Stimulated activated CD8-positive, alpha-beta memory T cell treated with anti-CD3 and anti-CD28 coated beads, Interleukin-4, amount 100 ng/mL, for 48 hours (primary cell): Measurements from ENCODE around the gene CPLX3.

Experiments used
- DNase-seq: peaks from one replicate; pipeline ENCODE4 v3.0.0-alpha.2; 2020

Gene CPLX3

GRCh38 chr15:74788683-74789151, 37.7 kb upstream of the CPLX3 start:
- DNase-seq, result peak; percentile 65

- DNase-seq, result no peak
These were observed 37.2 kb upstream of the CPLX3 start for GRCh38 chr15:74789171-74789631.

DNA sequence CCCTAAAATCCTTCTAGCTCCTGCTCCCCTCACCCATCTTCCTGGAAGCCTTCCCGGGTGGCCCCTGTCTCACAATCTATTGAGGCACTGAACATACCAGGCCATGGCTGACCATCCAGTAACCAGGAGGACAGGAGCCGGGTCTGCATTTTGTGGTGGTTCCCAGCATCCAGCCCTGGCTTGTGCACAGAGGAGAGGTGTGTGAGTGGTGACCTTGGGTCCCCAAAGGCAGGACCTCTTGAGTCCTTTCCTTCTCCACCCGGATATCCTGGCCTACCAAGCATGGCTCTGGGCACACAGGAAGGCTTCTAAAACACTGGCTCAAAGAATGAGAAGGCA, 36.7 kb upstream of the CPLX3 start:
- DNase-seq, result no peak

DNA sequence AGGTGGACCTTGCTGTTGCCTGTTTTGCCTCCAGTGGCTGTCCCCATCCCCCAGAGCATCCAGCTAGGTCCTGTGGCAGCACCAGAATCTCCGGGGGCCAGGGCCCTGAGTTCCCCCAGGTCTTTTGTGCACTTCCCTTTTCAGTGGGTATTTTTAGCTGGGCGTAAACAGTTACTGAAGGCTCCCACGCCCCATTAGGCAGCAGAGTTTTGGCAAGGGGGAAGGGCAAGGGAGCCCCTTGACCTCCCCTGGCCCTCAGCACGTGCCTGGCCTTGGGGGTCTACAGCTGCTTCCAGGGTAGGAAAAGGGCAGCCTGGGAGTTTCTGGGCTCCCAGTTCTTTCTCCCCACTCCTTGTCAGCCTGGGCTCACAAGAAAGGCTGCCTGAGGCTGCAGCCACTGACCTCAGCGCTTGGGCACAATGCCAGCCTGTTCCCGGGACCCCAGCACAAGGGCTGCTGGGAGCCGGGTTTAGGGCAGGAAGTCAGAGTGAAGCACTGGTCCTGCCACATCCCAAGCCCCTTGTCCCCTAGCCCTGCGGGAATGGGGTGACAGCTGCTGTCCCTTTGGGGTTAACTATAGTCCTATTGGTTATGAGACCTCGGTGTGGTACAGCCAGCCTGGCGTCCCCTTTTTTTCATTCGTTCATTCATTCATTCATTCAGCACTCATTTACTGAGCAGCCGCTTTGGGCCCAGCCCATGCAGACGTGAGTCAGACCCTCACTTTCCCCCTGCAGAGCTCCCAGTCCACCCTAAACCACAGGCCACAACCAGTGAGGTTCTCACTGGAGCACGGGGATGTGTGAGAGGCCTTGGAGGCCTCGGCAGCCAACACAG, 36.1 kb upstream of the CPLX3 start:
- DNase-seq, result peak; percentile 69

GRCh38 chr15:74791007-74791406, 35.4 kb upstream of the CPLX3 start:
- DNase-seq, result no peak

DNA sequence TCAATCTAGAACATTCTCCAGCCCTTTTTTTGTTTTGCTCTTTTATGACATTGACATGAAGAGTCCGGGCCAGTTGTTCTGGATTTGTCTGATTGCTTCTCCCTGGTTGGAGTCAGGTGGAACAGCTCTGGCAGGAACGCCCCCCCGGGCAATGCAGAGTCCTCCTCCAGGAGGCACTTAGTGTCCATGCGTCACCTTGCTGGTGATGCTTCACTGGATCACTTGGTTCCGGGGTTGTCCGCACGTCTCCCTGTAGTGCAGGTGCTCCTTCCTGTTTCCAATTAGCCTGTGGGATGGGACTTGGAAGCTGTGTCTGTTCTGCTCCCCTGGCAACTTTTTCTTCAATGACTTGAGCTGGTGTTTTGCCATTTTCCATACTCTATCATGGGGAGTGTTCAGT, 34.8 kb upstream of the CPLX3 start:
- no peak for DNase-seq

DNA sequence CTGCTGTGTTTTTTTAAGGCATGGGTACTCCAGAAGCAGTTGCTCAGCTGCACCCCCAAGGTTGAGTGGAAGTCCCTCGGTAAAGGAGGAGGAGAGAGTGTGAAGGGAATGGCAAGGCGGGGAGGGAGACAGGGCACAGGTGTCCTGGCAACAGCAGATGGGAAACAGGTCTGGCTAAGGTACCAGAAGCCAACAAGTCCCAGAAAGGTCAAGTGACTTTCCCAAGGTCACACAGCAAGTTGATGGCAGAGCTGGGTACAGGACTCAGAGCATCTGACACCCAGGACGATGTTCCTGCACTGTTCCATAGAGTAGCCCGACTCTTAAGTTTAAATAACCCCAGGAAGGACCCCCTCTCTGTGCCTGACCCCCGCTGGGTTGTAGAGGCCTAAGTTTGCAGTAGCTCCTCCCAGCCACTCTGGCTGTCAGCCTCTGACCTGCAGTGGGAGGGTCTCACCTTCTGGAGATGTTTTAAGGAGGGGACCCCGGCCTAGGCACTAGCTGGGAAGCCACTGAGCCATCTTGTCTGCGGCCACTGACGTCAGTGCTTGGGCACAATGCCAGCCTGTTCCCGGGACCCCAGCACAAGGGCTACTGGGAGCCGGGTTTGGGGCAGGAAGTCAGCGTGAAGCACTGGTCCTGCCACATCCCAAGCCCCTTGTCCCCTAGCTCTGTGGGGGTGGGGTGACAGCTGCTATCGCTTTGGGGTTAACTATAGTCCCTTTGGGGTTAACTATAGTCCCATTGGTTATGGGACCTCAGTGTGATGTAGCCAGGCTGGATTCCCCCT, 34.0 kb upstream of the CPLX3 start:
- DNase-seq, result no peak

DNA sequence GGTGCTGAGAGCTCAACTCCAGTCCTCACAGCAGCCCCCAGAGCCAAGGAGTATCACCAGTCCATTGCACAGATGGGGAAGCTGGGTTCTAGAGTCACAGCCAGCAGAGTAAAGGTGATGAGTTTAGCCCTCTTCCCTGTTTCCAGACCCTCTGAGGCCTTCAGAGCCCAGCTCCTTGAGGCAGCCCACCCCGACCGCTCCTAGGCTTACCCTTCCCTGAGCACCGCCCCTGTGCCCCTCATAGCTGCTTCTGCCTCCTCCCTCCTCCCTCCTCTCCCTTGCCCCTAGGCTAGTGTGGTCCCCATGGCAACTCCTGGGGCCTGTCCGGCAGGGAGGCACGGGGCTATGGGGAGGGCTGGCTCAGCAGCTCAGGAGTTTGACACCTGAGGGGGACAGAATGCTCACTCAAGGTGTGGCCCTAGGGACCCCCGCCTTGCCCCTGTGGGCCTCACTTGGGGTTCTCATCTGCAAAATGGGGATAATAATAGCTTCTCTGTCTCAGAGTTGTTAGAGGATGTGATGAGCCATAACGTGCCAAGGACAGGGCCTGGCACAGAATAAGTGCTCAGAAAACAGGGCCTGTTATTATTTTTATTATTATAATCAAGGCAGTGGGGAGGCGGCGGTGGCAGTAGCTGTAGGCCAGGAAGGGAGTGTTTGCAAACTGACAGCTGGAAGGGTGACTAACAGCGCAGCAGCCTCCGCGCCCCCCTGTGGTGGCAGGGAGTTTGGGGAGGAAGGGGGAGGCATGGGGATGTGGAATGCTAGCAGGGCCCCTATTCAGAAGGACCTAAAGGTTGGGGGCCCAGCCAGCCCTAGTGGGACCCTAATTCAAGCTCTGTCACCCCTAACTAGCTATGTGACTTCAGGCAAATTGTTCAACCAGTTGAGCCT, 33.0 kb upstream of the CPLX3 start:
- DNase-seq, result peak; percentile 83

DNA sequence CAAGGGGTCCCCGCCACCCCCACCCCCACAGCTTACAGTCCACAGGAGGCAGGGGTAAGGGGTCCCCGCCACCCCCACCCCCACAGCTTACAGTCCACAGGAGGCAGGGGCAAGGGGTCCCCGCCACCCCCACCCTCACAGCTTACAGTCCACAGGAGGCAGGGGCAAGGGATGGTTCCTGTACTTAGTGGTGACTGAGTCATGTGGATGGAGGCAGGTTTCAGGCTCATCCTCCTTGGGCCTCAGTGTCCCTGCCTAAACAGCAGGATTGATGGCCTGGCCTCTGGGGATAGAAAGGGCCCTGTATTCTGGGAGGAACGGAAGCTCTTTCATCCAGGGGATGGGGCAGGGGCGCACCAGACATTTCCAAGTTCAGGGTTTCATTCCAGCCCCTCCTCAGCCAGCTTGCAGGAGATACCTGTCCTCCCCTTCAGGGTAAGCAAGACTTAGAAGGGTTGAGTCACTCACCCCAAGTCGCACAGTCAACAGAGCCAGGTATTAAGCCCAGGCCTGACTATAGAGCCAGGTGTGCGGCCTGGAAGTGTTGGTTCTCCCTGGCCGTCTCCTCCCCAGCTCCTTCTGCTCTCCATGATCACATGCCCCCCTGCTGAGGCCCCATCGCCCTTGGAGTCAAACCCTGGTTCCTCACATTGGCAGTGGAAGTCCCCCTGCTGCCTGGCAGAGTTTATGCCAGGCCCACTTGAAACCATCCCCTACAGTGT, 32.0 kb upstream of the CPLX3 start:
- no peak for DNase-seq

DNA sequence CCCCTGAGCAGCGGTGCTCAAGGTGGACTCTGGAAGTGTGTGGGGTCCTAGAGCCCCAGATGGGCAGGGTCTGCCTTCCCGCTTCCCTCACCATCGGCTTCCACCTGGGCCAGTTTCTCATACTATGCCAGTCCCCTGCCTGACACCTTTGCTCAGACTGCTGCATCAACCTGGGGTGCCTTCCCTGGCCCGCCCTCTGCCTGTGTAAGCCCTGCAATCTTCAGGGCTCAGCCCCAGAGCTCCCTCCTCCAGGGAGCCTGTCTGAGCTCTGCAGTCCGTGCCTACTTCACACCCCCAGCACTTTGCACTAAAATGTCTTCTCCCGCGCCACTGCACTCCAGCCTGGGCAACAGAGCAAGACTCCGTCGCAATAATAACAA, 31.5 kb upstream of the CPLX3 start:
- no peak for DNase-seq

DNA sequence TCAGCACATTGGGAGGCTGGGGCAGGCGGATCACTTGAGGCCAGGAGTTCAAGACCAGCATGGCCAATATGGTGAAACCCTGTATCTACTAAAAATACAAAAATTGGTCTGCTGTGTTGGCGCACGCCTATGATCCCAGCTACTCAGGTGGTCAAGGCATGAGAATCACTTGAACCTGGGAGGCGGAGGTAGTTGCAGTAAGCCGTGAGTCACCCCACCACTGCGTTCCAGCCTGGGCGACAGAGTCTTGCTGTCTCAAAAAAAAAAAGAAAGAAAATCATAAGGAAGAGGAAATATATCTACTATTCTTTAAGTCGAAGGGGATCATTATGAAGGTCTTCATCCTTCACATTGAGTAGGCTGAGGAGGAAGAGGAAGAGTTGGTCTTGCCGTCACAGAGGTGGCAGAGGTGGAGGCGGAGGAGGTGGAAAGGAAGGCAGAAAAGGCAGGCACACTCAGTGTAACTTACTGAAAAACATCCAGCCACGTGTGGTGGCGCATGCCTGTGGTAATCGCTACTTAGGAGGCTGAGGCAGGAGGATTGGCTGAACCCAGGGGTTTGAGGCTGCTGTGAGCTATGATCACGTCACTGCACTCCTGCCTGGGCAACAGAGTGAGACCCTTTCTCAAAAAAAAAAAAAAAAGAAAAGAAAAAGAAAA, 30.3 kb upstream of the CPLX3 start:
- DNase-seq, result peak; percentile 66

- DNase-seq, result no peak
These were observed 27.8 kb upstream of the CPLX3 start for GRCh38 chr15:74798388-74799254.

DNA sequence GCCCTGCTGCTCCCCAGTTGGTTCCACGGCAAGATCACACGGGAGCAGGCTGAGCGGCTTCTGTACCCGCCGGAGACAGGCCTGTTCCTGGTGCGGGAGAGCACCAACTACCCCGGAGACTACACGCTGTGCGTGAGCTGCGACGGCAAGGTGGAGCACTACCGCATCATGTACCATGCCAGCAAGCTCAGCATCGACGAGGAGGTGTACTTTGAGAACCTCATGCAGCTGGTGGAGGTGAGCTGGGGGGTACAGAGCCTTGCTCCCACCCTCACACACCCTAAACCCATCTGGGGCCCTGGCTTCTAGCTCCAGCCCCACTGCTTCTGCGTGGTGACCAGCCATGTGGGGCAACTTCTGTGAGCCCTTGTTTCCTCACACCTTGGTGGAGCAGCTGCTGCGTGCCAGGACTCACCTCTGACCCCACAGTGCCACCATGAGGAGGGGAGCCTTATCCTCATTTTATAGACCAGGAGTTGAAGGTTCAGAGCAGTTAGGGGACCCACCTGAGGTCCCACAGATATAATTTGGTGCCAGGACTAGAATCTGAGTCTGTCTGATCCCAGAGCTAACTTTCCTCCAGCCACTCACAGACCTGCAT, 27.1 kb upstream of the CPLX3 start:
- DNase-seq, result no peak

GRCh38 chr15:74799856-74800558, 26.4 kb upstream of the CPLX3 start:
- DNase-seq, result peak; percentile 92

DNA sequence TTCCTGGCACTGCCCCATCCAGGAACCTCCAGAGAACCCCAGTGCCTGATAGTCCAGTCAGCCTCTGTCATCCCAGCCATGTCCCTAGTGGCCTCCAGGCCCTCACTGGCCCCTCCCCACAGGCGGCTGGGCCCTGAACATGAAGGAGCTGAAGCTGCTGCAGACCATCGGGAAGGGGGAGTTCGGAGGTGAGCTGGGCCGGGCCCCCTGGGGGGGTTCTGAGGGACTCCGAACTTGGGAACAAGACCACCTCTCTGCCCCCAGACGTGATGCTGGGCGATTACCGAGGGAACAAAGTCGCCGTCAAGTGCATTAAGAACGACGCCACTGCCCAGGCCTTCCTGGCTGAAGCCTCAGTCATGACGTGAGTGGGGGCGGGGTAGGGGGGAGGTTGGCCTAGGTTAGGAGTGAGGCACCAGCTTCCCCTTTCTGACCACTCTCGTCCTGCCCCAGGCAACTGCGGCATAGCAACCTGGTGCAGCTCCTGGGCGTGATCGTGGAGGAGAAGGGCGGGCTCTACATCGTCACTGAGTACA, 25.8 kb upstream of the CPLX3 start:
- DNase-seq, result no peak

GRCh38 chr15:74801311-74801997, 25.0 kb upstream of the CPLX3 start:
- DNase-seq, result no peak

GRCh38 chr15:74802290-74802689, 24.1 kb upstream of the CPLX3 start:
- no peak for DNase-seq

DNA sequence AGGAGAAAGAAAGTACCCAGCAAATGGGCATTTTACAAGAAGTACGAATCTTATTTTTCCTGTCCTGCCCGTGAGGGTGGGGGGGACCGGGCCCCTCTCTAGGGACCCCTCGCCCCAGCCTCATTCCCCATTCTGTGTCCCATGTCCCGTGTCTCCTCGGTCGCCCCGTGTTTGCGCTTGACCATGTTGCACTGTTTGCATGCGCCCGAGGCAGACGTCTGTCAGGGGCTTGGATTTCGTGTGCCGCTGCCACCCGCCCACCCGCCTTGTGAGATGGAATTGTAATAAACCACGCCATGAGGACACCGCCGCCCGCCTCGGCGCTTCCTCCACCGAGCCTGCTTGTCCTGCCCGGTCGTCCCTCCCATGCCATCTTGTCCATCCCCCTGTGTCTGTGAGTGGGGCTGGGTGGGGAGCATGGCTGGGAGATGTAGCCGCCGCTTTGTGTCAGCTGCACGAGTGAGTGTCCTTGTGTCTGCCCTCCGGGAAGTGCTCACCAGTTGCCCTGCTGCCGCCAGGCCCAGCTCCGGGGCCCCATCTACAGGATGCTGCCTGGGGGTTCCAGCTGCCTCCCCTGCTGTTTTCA, 23.5 kb upstream of the CPLX3 start:
- DNase-seq, result no peak
